Chondrocyte (in vitro differentiated cells): ENCODE results near the gene PHF5A. TPM values are rescaled to one million over a fixed set of nuclear protein-coding genes. Genes with fewer than 3 reads are reported as not detected.
A peak's percentile ranks its signal among the peaks of the same experiment; 100 is the strongest.

ENCODE experiments used
- DNase-seq: peaks from one replicate; pipeline ENCODE4 v3.0.0; 2021; ENCODE audit warnings: mixed read lengths, low spot score
- H3K27ac Mint-ChIP-seq: one replicate; pipeline ENCODE4 v1.8.0; 2021; ENCODE audit warnings: mild to moderate bottlenecking, moderate library complexity, mixed read lengths; ENCODE audit not compliant: unreplicated experiment
- H3K27me3 Mint-ChIP-seq: 2 replicates; pipeline ENCODE4 v1.8.0; 2021; ENCODE audit warnings: low read depth, mixed read lengths
- H3K36me3 Mint-ChIP-seq: 2 replicates; pipeline ENCODE4 v1.8.0; 2021; ENCODE audit warnings: low read depth, mixed read lengths
- H3K4me1 Mint-ChIP-seq: 2 replicates; pipeline ENCODE4 v1.8.0; 2021; ENCODE audit warnings: low read depth, mild to moderate bottlenecking, mixed read lengths
- H3K4me3 Mint-ChIP-seq: one replicate; pipeline ENCODE4 v1.8.0; 2021; ENCODE audit warnings: mild to moderate bottlenecking, moderate library complexity, mixed read lengths; ENCODE audit not compliant: unreplicated experiment
- H3K9me3 Mint-ChIP-seq: 2 replicates; pipeline ENCODE4 v1.8.0; 2021; ENCODE audit warnings: low read depth, mixed read lengths
- total RNA-seq: library from RNA; stranded (reverse); gene quantifications from 3 replicates; pipeline ENCODE4 v1.2.1, GENCODE V29; 2021
- TF ChIP-seq, protein P1 (sequence below): fragments of 200-600 bp; sonication (generic); IDR thresholded peaks from 2 replicates; pipeline ENCODE4 v1.5.0; 2021; ENCODE audit warnings: antibody characterized with exemption, mild to moderate bottlenecking, moderate library complexity

PHF5A gene
- total RNA-seq, 1 donor from 2014 or later, result 26.8 TPM

DNA sequence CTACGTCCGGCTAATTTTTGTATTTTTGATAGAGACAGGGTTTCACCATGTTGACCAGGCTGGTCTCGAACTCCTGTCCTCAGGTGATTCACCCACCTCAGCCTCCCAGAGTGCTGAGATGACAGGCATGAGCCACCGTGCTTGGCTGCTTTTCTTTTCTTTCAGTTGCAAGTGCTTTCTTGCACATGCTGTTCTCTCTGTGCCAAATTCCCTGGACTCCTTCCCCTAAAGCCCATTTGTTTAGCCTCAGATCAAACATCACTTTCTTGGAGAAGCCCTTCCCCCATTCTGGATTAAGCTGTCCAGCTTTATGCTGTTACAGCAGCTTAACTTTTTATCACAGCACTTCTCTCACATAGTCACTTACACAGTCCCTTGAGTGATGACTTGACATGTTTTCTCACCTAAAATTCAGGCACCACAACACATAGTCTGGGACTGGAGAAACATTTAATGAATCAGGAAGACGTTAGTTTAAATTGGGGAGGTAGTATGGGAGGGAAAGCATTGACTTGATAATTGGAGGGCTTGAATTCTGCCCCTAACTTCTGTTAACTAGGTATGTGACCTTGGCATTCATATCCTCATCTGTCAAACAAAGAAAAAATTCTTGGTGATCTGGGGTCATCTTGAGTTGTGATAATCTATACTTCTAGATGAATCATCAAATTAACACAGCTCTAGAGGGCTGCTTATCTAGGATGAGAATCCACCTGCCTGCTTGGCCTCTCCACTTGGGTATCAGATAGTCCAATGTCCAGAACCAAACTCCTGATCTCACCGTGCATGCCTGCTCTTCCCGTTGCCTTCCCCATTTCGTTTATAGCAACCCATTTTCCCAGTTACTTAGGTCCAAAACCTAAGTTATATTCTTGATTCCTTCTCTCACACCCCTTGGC is 18.8 kb upstream of the PHF5A start:
- TF ChIP-seq, protein P1, sequence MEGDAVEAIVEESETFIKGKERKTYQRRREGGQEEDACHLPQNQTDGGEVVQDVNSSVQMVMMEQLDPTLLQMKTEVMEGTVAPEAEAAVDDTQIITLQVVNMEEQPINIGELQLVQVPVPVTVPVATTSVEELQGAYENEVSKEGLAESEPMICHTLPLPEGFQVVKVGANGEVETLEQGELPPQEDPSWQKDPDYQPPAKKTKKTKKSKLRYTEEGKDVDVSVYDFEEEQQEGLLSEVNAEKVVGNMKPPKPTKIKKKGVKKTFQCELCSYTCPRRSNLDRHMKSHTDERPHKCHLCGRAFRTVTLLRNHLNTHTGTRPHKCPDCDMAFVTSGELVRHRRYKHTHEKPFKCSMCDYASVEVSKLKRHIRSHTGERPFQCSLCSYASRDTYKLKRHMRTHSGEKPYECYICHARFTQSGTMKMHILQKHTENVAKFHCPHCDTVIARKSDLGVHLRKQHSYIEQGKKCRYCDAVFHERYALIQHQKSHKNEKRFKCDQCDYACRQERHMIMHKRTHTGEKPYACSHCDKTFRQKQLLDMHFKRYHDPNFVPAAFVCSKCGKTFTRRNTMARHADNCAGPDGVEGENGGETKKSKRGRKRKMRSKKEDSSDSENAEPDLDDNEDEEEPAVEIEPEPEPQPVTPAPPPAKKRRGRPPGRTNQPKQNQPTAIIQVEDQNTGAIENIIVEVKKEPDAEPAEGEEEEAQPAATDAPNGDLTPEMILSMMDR, result no peak
- no peaks in the 10 kb centered on the region for H3K9me3 Mint-ChIP-seq

GRCh38 chr22:41485033-41485432 is 16.5 kb upstream of the PHF5A start:
- TF ChIP-seq, protein P1, result no peak
- DNase-seq, result peak; percentile 25
- Mint-ChIP-seq H3K9me3 (no peaks in the 10 kb centered on the region), H3K27ac (peak overlapping the region; percentile 32), H3K4me3 (no peak overlapping the region), H3K4me1 (peaks cover 45% of the 10 kb centered on the region), H3K36me3 (peaks cover 1% of the 10 kb centered on the region), H3K27me3 (no peaks in the 10 kb centered on the region)

More for the DNA sequence above, 18.8 kb upstream of the PHF5A start:
- no peaks in the 10 kb centered on the region for H3K27me3 Mint-ChIP-seq
- H3K27ac Mint-ChIP-seq, result peak overlapping the region; percentile 19
- no peak overlapping the region for H3K4me3 Mint-ChIP-seq
- peaks cover 36% of the 10 kb centered on the region for H3K4me1 Mint-ChIP-seq
- H3K36me3 Mint-ChIP-seq, result peaks cover 1% of the 10 kb centered on the region
- peak; percentile 1 for DNase-seq

GRCh38 chr22:41482319-41482935 is 13.9 kb upstream of the PHF5A start:
- H3K36me3 Mint-ChIP-seq, result no peaks in the 10 kb centered on the region
- no peak overlapping the region for H3K4me3 Mint-ChIP-seq
- no peaks in the 10 kb centered on the region for H3K9me3 Mint-ChIP-seq
- H3K27ac Mint-ChIP-seq, result peak overlapping the region; percentile 90
- TF ChIP-seq, protein P1, result no peak
- no peak for DNase-seq
- no peaks in the 10 kb centered on the region for H3K27me3 Mint-ChIP-seq
- peaks cover 58% of the 10 kb centered on the region for H3K4me1 Mint-ChIP-seq

DNA sequence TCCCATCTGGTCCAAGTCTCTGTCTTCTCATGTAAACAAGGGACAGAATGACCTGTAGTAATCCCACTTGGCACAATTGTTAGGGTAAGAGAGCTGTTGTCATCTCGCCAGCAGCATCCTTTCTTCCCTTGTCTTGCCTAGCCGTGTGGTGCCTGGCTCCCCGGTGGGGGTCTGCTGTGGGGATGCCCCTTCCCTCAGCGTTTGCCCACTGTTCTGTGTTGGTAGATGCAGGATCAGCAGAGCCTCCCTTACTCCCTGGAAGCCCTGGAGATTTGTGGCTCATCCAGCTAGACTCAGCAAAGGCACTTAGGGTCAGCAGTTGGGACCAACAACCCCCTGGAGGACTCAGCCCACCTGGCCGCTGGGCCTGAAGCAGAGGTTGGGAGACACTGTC is 13.4 kb upstream of the PHF5A start:
- DNase-seq, result peak; percentile 48
- Mint-ChIP-seq H3K9me3 (no peaks in the 10 kb centered on the region), H3K4me3 (no peak overlapping the region), H3K27me3 (no peaks in the 10 kb centered on the region), H3K27ac (peak overlapping the region; percentile 90), H3K4me1 (peaks cover 58% of the 10 kb centered on the region), H3K36me3 (no peaks in the 10 kb centered on the region)
- TF ChIP-seq, protein P1, result no peak

DNA sequence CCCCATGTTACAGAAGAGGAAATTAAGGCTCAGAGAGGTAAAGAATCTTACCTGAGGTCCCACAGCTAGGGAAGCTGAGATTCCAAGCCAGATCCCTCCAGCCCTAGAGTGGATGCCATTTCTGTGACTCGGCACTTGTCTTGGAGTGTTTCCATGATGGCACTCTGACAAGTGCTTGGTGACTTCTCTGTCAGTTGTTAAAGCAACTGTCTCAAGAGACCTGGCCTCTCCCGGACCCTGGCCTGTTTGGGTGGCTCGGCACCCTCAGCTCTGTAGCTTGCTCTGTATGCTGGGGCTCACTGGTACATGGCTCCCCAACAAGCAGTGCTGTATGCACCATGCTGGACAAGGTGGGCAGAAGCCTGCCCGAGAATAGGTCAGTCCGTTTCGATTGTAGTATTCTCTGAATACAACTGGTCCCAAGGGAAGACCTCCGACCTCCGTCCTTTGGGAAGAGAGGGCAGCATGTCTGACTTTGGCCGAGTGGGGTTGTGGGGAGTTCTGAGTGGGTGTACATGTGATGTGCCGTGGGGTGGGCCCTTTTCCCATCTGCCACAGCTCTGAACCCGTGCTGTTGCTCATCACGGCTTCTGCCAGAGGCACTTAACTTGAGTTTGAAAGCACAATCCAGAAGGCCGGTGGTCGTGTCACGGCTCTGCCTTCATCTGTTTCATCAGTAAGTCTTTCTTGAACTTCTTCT is 12.8 kb upstream of the PHF5A start:
- no peaks in the 10 kb centered on the region for H3K36me3 Mint-ChIP-seq
- peak overlapping the region; percentile 90 for H3K27ac Mint-ChIP-seq

More for the DNA sequence above, 12.8 kb upstream of the PHF5A start:
- H3K9me3 Mint-ChIP-seq, result no peaks in the 10 kb centered on the region
- peaks cover 58% of the 10 kb centered on the region for H3K4me1 Mint-ChIP-seq
- H3K4me3 Mint-ChIP-seq, result no peak overlapping the region
- DNase-seq, result peak; percentile 66
- TF ChIP-seq, protein P1, result no peak
- H3K27me3 Mint-ChIP-seq, result no peaks in the 10 kb centered on the region
